HepG2 (cell line): Measurements from ENCODE around the gene ZNF562. TPM values are rescaled to one million over a fixed set of nuclear protein-coding genes. Genes with fewer than 3 reads are reported as not detected.

ENCODE experiments used
- ATAC-seq: fragments of 200-7000 bp; cut with Tn5 transposase; 3 replicates; pipeline ENCODE4 v1.9.1; 2020; ENCODE audit warnings: mild to moderate bottlenecking, moderate library complexity
- BruUV-seq: library from RNA; stranded (reverse); fragments of 400-500 nt; replicated peaks from 2 replicates; lab custom pipeline; 2021; lab: Mats Ljungman, UMichigan
- CTCF ChIA-PET: fragments of 300-600 bp; formaldehyde crosslinking; extraction: SDS; loops from one replicate; lab custom pipeline; 2021; ENCODE audit warnings: low total read pairs, inconsistent platforms, low intra/inter-chr PET ratio; lab: Yijun Ruan, JAX
- POLR2A ChIA-PET: fragments of 350-600 bp; sonication (Branson Sonifier 250); formaldehyde crosslinking; loops from one replicate; lab custom pipeline; 2020; ENCODE audit warnings: antibody characterized with exemption, inconsistent platforms; lab: Yijun Ruan, JAX
- DNase-seq: peaks from one replicate; pipeline ENCODE4 v3.0.0-alpha.2; 2015; ENCODE audit warnings: low spot score
- FAIRE-seq: peaks from 3 replicates; lab custom pipeline; 2011; peaks lifted over from hg19 to GRCh38; lab: Jason Lieb, UNC
- H2AFZ ChIP-seq: one replicate; pipeline ENCODE4 v1.6.1; 2011; ENCODE audit warnings: low read length, inconsistent platforms
- H3K27ac ChIP-seq: fragments of 300-600 bp; 3 replicates; pipeline ENCODE4 v1.8.0; 2011; ENCODE audit warnings: mixed run types, mild to moderate bottlenecking, mixed read lengths, low read length, inconsistent platforms; ENCODE audit not compliant: insufficient read depth; ENCODE audit errors: extremely low read length
- H3K27me3 ChIP-seq, 2 experiments: fragments of 200-600 bp in 1 of 2; 2 replicates in 1 of 2; 3 replicates in 1 of 2; pipeline versions ENCODE4 v1.6.0 to v1.8.0; 2011; ENCODE audit warnings: low read length in 2 of 2, mild to moderate bottlenecking in 2 of 2, moderate library complexity in 2 of 2, inconsistent platforms in 1 of 2; ENCODE audit not compliant: insufficient read depth in 2 of 2, control insufficient read depth in 1 of 2
- H3K36me3 ChIP-seq, 2 experiments: fragments of 200-600 bp in 1 of 2; replicated peaks in 1 of 2; 2 replicates in 1 of 2; 3 replicates in 1 of 2; pipeline versions ENCODE4 v1.5.1 to v1.8.0; 2011; ENCODE audit warnings: low read length in 2 of 2, inconsistent platforms in 1 of 2; ENCODE audit not compliant: insufficient read depth in 2 of 2, control insufficient read depth in 1 of 2
- H3K4me1 ChIP-seq: 2 replicates; pipeline ENCODE4 v1.5.1; 2012; ENCODE audit warnings: low read length, inconsistent platforms; ENCODE audit not compliant: insufficient read depth
- H3K4me2 ChIP-seq: 2 replicates; pipeline ENCODE4 v1.6.0; 2011; ENCODE audit warnings: low read depth, low read length, inconsistent platforms
- H3K4me3 ChIP-seq, 3 experiments: fragments of 200-600 bp in 1 of 3; sonication (generic), shearing (Covaris generic) in 1 of 3; replicated peaks in 1 of 3; 2 replicates each; pipeline ENCODE4 v1.5.1; 2011 to 2016; ENCODE audit warnings: low read length in 3 of 3, inconsistent platforms in 2 of 3, low read depth in 2 of 3, mild to moderate bottlenecking in 2 of 3, control low read depth in 1 of 3, mixed read lengths in 1 of 3; ENCODE audit not compliant: insufficient read depth in 1 of 3
- H3K79me2 ChIP-seq: one replicate; pipeline ENCODE4 v1.6.1; 2011; ENCODE audit warnings: low read length, inconsistent platforms; ENCODE audit not compliant: insufficient read depth
- H3K9ac ChIP-seq: 2 replicates; pipeline ENCODE4 v1.6.0; 2011; ENCODE audit warnings: mild to moderate bottlenecking, low read depth, low read length, inconsistent platforms; ENCODE audit not compliant: insufficient read depth
- H3K9me3 ChIP-seq: 2 replicates; pipeline ENCODE4 v1.5.1; 2012; ENCODE audit warnings: mild to moderate bottlenecking, low read length
- H4K20me1 ChIP-seq: 2 replicates; pipeline ENCODE4 v1.6.0; 2011; ENCODE audit warnings: inconsistent platforms, mild to moderate bottlenecking, low read length, moderate library complexity; ENCODE audit not compliant: insufficient read depth
- ISL2 ChIP-seq: sonication (generic); formaldehyde crosslinking; IDR thresholded peaks from 2 replicates; pipeline ENCODE4 v1.5.0; 2020; ENCODE audit warnings: missing genetic modification reagents
- KLF12 ChIP-seq: sonication (generic); formaldehyde crosslinking; IDR thresholded peaks from 2 replicates; pipeline ENCODE4 v1.4.0; 2020; ENCODE audit warnings: missing genetic modification reagents, borderline replicate concordance
- MTF1 ChIP-seq: sonication (generic); formaldehyde crosslinking; IDR thresholded peaks from 2 replicates; pipeline ENCODE4 v1.5.0; 2020; ENCODE audit warnings: missing genetic modification reagents
- NFATC3 ChIP-seq: sonication (generic); formaldehyde crosslinking; IDR thresholded peaks from 2 replicates; pipeline ENCODE4 v1.5.1; 2020; ENCODE audit warnings: mild to moderate bottlenecking, missing genetic modification reagents
- SCMH1 ChIP-seq: sonication (generic); formaldehyde crosslinking; IDR thresholded peaks from 2 replicates; pipeline ENCODE4 v1.9.0; 2021; ENCODE audit warnings: missing genetic modification reagents, mild to moderate bottlenecking, borderline replicate concordance
- SOX5 ChIP-seq: IDR thresholded peaks from 2 replicates; pipeline ENCODE4 v1.6.1; 2016; ENCODE audit warnings: borderline replicate concordance
- TBX2 ChIP-seq: sonication (generic); formaldehyde crosslinking; IDR thresholded peaks from 2 replicates; pipeline ENCODE4 v1.5.0; 2020; ENCODE audit warnings: missing genetic modification reagents, mild to moderate bottlenecking, borderline replicate concordance
- U2AF1 ChIP-seq: fragments of 200-400 bp; formaldehyde crosslinking; optimal IDR thresholded peaks from 2 replicates; pipeline ENCODE3; 2017; ENCODE audit warnings: mild to moderate bottlenecking, low read depth, low read length
- ZFP36 ChIP-seq: fragments of 150-350 bp; IDR thresholded peaks from 2 replicates; pipeline ENCODE4 v1.6.1; 2018; ENCODE audit warnings: borderline replicate concordance, low read length, low read depth; ENCODE audit not compliant: partially characterized antibody
- ZIK1 ChIP-seq: sonication (generic); formaldehyde crosslinking; IDR thresholded peaks from 2 replicates; pipeline ENCODE4 v1.5.0; 2020; ENCODE audit warnings: mild to moderate bottlenecking, low read depth, missing genetic modification reagents, borderline replicate concordance
- ZNF263 ChIP-seq: sonication (generic); formaldehyde crosslinking; IDR thresholded peaks from 2 replicates; pipeline ENCODE4 v1.4.0; 2020; ENCODE audit warnings: missing genetic modification reagents
- WGBS: methylation state at CpG from one replicate; pipeline ENCODE4 v1.1.6; 2017; ENCODE audit warnings: low lambda C conversion rate; 5-methylcytosine and 5-hydroxymethylcytosine counted together
- in situ Hi-C: cut with HindIII; loops from 2 replicates; pipeline ENCODE4 v1.10.0; 2017; ENCODE audit warnings: low pct_unique_long_range_greater_than_20kb; ENCODE audit not compliant: extremely low pct_ligation_motif_present
- intact Hi-C: fragments of 100-400 bp; cut with micrococcal nuclease; formaldehyde crosslinking; loops from one replicate; pipeline ENCODE4 v1.10.0; 2022; ENCODE audit not compliant: unreplicated experiment
- polyA plus RNA-seq, 8 experiments: library from polyadenylated mRNA; depleted of rRNA in 3 of 8; stranded (reverse) in 7 of 8; unstranded in 1 of 8; fragments of >200 nt; fragmentation: Illumina TruSeq in 4 of 8; extraction: Trizol in 4 of 8; gene quantifications; 2 replicates each; pipeline versions ENCODE4 v1.2.1 to v1.2.3, GENCODE V29; 2011 to 2016; ENCODE audit warnings: low read depth in 4 of 8, missing spikeins in 1 of 8, mixed read lengths in 1 of 8; ENCODE audit not compliant: insufficient read depth in 1 of 8
- total RNA-seq, 5 experiments: library from RNA; depleted of rRNA; stranded (reverse); fragments of >200 nt; fragmentation: Illumina TruSeq; extraction: Trizol; gene quantifications; 2 replicates each; pipeline ENCODE4 v1.2.3, GENCODE V29; 2016; ENCODE audit warnings: low read depth in 1 of 5
- TF ChIP-seq, protein P1 (sequence below): sonication (generic); formaldehyde crosslinking; IDR thresholded peaks from 2 replicates; pipeline ENCODE4 v1.4.0; 2020; ENCODE audit warnings: missing genetic modification reagents, borderline replicate concordance
- TF ChIP-seq, protein P2 (sequence below): sonication (generic); formaldehyde crosslinking; IDR thresholded peaks from 2 replicates; pipeline ENCODE4 v1.5.0; 2020; ENCODE audit warnings: missing genetic modification reagents, mild to moderate bottlenecking, borderline replicate concordance
- TF ChIP-seq, protein P3 (sequence below): sonication (generic); formaldehyde crosslinking; IDR thresholded peaks from 2 replicates; pipeline ENCODE4 v1.4.0; 2020; ENCODE audit warnings: mild to moderate bottlenecking, missing genetic modification reagents
- TF ChIP-seq, protein P4 (sequence below): sonication (generic); formaldehyde crosslinking; IDR thresholded peaks from 2 replicates; pipeline ENCODE4 v1.4.0; 2020; ENCODE audit warnings: mild to moderate bottlenecking, missing genetic modification reagents
- TF ChIP-seq, protein P5 (sequence below): sonication (generic); formaldehyde crosslinking; IDR thresholded peaks from 2 replicates; pipeline ENCODE4 v1.8.1; 2023; ENCODE audit warnings: missing genetic modification reagents, inconsistent platforms, borderline replicate concordance

Gene ZNF562
- total and polyA plus RNA-seq, 2 of the 13 experiments (the other 11 are each of a cell fraction or from before 2014, with no cell fraction given) = 13.1 to 32.7 TPM

DNA sequence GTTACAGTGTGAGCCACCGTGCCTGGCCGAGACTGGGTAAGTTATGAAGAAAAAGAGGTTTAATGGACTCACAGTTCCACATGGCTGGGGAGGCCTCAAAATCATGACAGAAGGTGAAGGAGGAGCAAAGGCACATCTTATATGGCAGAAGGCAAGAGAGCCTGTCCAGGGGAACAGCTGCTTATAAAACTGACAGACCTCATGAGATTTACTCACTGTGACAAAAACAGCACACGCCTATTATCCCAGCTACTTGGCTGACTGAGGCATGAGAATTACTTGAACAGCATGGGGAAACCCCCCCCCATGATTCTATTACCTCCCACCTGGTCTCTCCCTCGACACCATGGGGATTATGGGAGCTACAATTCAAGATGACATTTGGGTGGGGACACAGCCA lies 30.4 kb downstream of the ZNF562 start:
- in situ Hi-C loops = no loop called here
- ChIA-PET CTCF (no interaction called here), POLR2A (no interaction called here)
- DNase-seq (no peak), FAIRE-seq (no peak), ATAC-seq (no peak)
- Histone ChIP-seq H3K4me3 (no peak overlapping the region), H2AFZ (no peak overlapping the region), H3K79me2 (no peaks in the 10 kb centered on the region), H3K36me3 (peaks cover 0 to 23% of the 10 kb centered on the region in 2 experiments; a peak in 3 of 5 replicates), H3K9me3 (peaks cover 14% of the 10 kb centered on the region), H3K27me3 (no peaks in the 10 kb centered on the region), H3K27ac (no peak overlapping the region), H3K4me1 (no peaks in the 10 kb centered on the region), H3K4me2 (no peak overlapping the region), H3K9ac (no peak overlapping the region), H4K20me1 (no peaks in the 10 kb centered on the region)
- WGBS = 97% methylated on average over 3 of the region's 4 CpGs
- BruUV-seq = no TSS peak
- intact Hi-C loops = no loop called here
- TF ChIP-seq MTF1 (CRISPR knock-in tag) (no peak), ZNF263 (CRISPR knock-in tag) (no peak), ISL2 (CRISPR knock-in tag) (no peak), NFATC3 (CRISPR knock-in tag) (no peak), ZFP36 (no peak), ZIK1 (no peak), SCMH1 (CRISPR knock-in tag) (no peak), TBX2 (CRISPR knock-in tag) (no peak), U2AF1 (no peak), SOX5 (no peak), KLF12 (CRISPR knock-in tag) (no peak)
- TF ChIP-seq, protein P1, sequence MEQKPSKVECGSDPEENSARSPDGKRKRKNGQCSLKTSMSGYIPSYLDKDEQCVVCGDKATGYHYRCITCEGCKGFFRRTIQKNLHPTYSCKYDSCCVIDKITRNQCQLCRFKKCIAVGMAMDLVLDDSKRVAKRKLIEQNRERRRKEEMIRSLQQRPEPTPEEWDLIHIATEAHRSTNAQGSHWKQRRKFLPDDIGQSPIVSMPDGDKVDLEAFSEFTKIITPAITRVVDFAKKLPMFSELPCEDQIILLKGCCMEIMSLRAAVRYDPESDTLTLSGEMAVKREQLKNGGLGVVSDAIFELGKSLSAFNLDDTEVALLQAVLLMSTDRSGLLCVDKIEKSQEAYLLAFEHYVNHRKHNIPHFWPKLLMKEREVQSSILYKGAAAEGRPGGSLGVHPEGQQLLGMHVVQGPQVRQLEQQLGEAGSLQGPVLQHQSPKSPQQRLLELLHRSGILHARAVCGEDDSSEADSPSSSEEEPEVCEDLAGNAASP = no peak
- TF ChIP-seq, protein P2, sequence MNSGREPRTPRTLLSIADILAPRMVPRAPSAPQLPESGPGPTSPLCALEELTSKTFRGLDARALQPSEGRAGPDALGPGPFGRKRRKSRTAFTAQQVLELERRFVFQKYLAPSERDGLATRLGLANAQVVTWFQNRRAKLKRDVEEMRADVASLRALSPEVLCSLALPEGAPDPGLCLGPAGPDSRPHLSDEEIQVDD (CRISPR knock-in tag) = no peak
- TF ChIP-seq, protein P3, sequence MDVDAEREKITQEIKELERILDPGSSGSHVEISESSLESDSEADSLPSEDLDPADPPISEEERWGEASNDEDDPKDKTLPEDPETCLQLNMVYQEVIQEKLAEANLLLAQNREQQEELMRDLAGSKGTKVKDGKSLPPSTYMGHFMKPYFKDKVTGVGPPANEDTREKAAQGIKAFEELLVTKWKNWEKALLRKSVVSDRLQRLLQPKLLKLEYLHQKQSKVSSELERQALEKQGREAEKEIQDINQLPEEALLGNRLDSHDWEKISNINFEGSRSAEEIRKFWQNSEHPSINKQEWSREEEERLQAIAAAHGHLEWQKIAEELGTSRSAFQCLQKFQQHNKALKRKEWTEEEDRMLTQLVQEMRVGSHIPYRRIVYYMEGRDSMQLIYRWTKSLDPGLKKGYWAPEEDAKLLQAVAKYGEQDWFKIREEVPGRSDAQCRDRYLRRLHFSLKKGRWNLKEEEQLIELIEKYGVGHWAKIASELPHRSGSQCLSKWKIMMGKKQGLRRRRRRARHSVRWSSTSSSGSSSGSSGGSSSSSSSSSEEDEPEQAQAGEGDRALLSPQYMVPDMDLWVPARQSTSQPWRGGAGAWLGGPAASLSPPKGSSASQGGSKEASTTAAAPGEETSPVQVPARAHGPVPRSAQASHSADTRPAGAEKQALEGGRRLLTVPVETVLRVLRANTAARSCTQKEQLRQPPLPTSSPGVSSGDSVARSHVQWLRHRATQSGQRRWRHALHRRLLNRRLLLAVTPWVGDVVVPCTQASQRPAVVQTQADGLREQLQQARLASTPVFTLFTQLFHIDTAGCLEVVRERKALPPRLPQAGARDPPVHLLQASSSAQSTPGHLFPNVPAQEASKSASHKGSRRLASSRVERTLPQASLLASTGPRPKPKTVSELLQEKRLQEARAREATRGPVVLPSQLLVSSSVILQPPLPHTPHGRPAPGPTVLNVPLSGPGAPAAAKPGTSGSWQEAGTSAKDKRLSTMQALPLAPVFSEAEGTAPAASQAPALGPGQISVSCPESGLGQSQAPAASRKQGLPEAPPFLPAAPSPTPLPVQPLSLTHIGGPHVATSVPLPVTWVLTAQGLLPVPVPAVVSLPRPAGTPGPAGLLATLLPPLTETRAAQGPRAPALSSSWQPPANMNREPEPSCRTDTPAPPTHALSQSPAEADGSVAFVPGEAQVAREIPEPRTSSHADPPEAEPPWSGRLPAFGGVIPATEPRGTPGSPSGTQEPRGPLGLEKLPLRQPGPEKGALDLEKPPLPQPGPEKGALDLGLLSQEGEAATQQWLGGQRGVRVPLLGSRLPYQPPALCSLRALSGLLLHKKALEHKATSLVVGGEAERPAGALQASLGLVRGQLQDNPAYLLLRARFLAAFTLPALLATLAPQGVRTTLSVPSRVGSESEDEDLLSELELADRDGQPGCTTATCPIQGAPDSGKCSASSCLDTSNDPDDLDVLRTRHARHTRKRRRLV = no peak
- TF ChIP-seq, protein P4, sequence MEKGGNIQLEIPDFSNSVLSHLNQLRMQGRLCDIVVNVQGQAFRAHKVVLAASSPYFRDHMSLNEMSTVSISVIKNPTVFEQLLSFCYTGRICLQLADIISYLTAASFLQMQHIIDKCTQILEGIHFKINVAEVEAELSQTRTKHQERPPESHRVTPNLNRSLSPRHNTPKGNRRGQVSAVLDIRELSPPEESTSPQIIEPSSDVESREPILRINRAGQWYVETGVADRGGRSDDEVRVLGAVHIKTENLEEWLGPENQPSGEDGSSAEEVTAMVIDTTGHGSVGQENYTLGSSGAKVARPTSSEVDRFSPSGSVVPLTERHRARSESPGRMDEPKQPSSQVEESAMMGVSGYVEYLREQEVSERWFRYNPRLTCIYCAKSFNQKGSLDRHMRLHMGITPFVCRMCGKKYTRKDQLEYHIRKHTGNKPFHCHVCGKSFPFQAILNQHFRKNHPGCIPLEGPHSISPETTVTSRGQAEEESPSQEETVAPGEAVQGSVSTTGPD (CRISPR knock-in tag) = no peak
- TF ChIP-seq, protein P5, sequence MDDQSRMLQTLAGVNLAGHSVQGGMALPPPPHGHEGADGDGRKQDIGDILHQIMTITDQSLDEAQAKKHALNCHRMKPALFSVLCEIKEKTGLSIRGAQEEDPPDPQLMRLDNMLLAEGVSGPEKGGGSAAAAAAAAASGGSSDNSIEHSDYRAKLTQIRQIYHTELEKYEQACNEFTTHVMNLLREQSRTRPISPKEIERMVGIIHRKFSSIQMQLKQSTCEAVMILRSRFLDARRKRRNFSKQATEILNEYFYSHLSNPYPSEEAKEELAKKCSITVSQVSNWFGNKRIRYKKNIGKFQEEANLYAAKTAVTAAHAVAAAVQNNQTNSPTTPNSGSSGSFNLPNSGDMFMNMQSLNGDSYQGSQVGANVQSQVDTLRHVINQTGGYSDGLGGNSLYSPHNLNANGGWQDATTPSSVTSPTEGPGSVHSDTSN = no peak
